Skeletal muscle tissue (tissue), 4 donors: ENCODE results near the gene DNAAF3. TPM values are rescaled to one million over a fixed set of nuclear protein-coding genes. Genes with fewer than 3 reads are reported as not detected.

Source experiments
- H3K27ac ChIP-seq: one replicate; pipeline ENCODE4 v1.7.0; 2013; ENCODE audit warnings: mild to moderate bottlenecking, low read depth, low read length, inconsistent platforms
- H3K27me3 ChIP-seq, 3 donors: one replicate each; pipeline ENCODE4 v1.7.0; 2013; ENCODE audit warnings: low read length in 3 of 3; ENCODE audit not compliant: control insufficient read depth in 3 of 3, insufficient read depth in 3 of 3
- H3K36me3 ChIP-seq, 3 donors: one replicate each; pipeline ENCODE4 v1.7.0; 2013; ENCODE audit warnings: low read length in 3 of 3; ENCODE audit not compliant: control insufficient read depth in 3 of 3, insufficient read depth in 3 of 3
- H3K4me1 ChIP-seq, 3 donors: one replicate each; pipeline ENCODE4 v1.7.0; 2013; ENCODE audit warnings: low read length in 3 of 3, mild to moderate bottlenecking in 3 of 3; ENCODE audit not compliant: control insufficient read depth in 3 of 3, insufficient read depth in 3 of 3
- H3K4me3 ChIP-seq, 3 donors: one replicate each; pipeline ENCODE4 v1.7.0; 2013; ENCODE audit warnings: low read length in 3 of 3
- H3K9ac ChIP-seq, 3 donors: one replicate each; pipeline ENCODE4 v1.7.0; 2013; ENCODE audit warnings: low read length in 3 of 3, mild to moderate bottlenecking in 3 of 3, moderate library complexity in 2 of 3, low read depth in 1 of 3
- H3K9me3 ChIP-seq, 3 donors: one replicate each; pipeline ENCODE4 v1.7.0; 2013; ENCODE audit warnings: low read length in 3 of 3; ENCODE audit not compliant: control insufficient read depth in 3 of 3
- total RNA-seq: library from RNA; depleted of rRNA; stranded (reverse); fragments of >200 nt; gene quantifications from one replicate; pipeline ENCODE4 v1.2.3, GENCODE V29; 2014
- donor health status: Osteomylitis.

The DNAAF3 gene
- total RNA-seq, 1 donor from 2014 or later = not detected

GRCh38 chr19:55145232-55145631 lies 21.2 kb downstream of the DNAAF3 start:
- Histone ChIP-seq H3K36me3 (peaks cover 0 to 34% (median 14%) of the 10 kb centered on the region in 3 donors), H3K27me3 (peaks cover 25 to 36% (median 33%) of the 10 kb centered on the region in 3 donors), H3K4me1 (peaks cover 0 to 21% (median 19%) of the 10 kb centered on the region in 3 donors), H3K9ac (peak overlapping the region in 1 of 3 donors; percentile 73), H3K9me3 (no peaks in the 10 kb centered on the region), H3K4me3 (peak overlapping the region in 2 of 3 donors; percentile 32 to 70), H3K27ac (no peak overlapping the region)

DNA sequence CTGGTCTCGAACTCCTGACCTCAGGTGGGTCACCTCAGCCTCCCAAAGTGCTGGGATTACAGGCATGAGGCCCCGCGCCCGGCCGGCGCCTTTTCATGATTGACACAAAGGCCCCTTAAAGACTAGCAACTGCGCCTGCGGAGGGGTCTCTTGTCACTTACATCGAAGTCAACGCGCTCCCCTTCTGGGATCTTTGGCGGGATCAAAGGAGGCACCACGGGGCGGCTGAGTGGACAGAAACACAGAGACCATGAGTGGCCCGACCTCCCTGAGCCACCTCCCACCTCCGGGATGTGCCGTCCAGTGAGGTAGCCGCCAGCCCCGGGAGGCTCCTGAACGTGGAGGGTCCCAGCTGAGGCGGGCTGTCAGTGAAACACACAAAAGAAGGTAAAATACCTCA lies 24.7 kb downstream of the DNAAF3 start:
- H3K36me3 ChIP-seq = peaks cover 0 to 44% (median 19%) of the 10 kb centered on the region in 3 donors
- H3K4me1 ChIP-seq = peaks cover 0 to 31% (median 22%) of the 10 kb centered on the region in 3 donors
- H3K27me3 ChIP-seq = peaks cover 18 to 30% (median 19%) of the 10 kb centered on the region in 3 donors
- peak overlapping the region in 1 of 3 donors; percentile 33 for H3K9ac ChIP-seq
- H3K9me3 ChIP-seq = no peaks in the 10 kb centered on the region
- H3K4me3 ChIP-seq = no peak overlapping the region
- peak overlapping the region; percentile 25 for H3K27ac ChIP-seq

GRCh38 chr19:55137915-55138314 lies 28.5 kb downstream of the DNAAF3 start:
- Histone ChIP-seq H3K27me3 (peaks cover 10 to 18% (median 10%) of the 10 kb centered on the region in 3 donors), H3K4me3 (peak overlapping the region in 1 of 3 donors; percentile 13), H3K9ac (peak overlapping the region in 1 of 3 donors; percentile 25), H3K9me3 (no peaks in the 10 kb centered on the region), H3K36me3 (peaks cover 3 to 43% (median 16%) of the 10 kb centered on the region in 3 donors), H3K27ac (no peak overlapping the region), H3K4me1 (peaks cover 0 to 23% (median 11%) of the 10 kb centered on the region in 3 donors)

GRCh38 chr19:55136399-55137102 lies 29.9 kb downstream of the DNAAF3 start:
- Histone ChIP-seq H3K4me1 (peaks cover 0 to 22% (median 11%) of the 10 kb centered on the region in 3 donors), H3K9ac (peak overlapping the region in 1 of 3 donors; percentile 40), H3K27me3 (peaks cover 10 to 14% (median 10%) of the 10 kb centered on the region in 3 donors), H3K36me3 (peaks cover 3 to 45% (median 16%) of the 10 kb centered on the region in 3 donors), H3K9me3 (no peaks in the 10 kb centered on the region), H3K4me3 (no peak overlapping the region), H3K27ac (no peak overlapping the region)

DNA sequence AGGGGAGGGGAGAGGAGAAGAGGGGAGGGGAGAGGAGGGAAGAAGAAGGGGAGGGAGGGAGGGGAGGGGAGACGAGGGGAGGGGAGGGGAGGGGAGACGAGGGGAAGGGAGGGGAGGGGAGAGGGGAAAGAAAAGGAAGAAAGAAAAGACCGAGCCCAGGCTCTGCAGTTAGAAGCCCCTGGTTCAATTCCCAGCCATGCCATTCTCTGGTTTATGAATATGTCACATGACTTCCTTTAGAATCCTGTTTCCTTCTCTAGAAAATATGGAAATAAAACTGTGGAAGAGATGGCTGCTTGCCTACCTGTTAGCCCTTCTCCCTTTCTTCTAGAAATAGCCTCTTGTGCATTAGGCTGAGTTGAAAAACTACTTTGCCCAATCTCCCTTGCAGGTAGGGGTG lies 31.7 kb downstream of the DNAAF3 start:
- peaks cover 3 to 39% (median 12%) of the 10 kb centered on the region in 3 donors for H3K36me3 ChIP-seq
- H3K9me3 ChIP-seq = no peaks in the 10 kb centered on the region
- no peak overlapping the region for H3K27ac ChIP-seq
- H3K27me3 ChIP-seq = peaks cover 5 to 10% (median 8%) of the 10 kb centered on the region in 3 donors
- H3K4me3 ChIP-seq = no peak overlapping the region
- H3K9ac ChIP-seq = no peak overlapping the region
- H3K4me1 ChIP-seq = peaks cover 0 to 19% (median 11%) of the 10 kb centered on the region in 3 donors

DNA sequence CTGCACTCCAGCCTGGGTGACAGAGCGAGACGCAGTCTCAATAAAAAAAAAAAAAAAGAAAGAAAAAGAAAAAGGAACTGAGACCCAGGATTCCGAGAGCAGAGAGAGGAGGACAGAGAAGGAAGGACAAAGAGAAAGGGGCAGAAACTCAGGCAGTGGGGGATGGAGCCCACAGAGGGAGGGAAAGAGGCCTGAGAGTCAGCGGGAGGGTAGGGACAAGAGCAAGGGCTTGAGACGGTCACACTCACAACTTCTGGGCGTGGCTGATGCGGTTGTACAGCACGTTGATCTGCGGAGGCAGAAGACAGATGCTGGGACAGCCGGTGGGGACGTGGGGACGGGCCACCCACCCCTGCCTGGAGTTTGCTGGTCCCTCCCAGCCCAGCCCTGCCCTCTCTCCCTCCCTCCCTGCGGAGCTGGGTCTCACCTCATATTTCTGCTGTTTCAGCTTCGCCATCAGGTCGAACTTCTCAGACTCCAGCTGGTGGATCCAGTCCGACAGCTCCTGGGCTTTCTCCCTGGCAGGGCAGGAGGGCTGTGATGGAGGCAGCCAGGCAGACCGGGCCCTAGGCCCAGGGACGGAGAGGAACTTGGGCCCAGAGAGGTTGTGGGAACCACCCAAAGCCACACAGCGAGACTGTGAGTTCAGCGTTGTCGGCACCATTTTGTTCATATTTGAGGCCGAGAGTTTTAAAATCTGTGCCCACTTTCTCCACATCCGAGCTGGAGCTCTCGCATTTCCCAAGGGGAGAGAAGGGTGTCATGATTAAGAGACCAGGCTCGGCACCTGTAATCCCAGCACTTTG lies 32.6 kb downstream of the DNAAF3 start:
- H3K36me3 ChIP-seq = peaks cover 3 to 34% (median 7%) of the 10 kb centered on the region in 3 donors
- no peak overlapping the region for H3K9ac ChIP-seq
- no peak overlapping the region for H3K4me3 ChIP-seq
- peaks cover 5 to 10% (median 8%) of the 10 kb centered on the region in 3 donors for H3K27me3 ChIP-seq
- H3K27ac ChIP-seq = no peak overlapping the region
- peaks cover 0 to 15% (median 7%) of the 10 kb centered on the region in 3 donors for H3K4me1 ChIP-seq
- H3K9me3 ChIP-seq = no peaks in the 10 kb centered on the region

DNA sequence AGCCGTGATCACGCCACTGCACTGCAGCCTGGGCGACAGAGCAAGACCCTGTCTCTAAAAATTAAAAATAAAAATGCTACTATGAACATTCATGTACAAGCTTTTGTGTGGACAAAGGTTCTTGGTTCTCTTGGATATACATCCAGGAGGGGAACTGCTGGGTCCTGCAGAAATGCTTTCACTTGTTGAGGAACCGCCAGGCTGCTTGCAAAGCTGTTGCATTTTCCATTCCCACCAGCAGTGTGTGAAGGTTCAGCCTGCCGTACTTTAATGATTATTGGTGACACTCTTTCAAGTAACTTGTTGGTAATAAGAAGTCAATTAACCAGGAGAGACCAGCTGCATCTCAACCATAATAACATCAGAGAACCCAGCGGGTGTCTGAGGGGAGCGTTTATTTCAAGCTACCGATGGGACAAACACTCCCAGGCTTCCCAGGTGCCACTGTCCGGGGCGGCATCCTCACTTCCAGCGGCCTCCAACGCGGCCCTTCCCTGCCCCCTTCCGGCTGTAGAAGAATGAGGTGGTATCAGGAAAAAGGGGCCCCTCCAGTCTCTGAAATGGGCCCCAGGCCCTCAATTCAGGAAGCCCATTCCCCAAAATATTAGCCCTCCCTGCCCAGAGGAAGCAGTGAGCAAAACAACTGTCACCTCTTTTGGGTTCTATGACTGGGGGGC lies 33.8 kb downstream of the DNAAF3 start:
- Histone ChIP-seq H3K9me3 (no peaks in the 10 kb centered on the region), H3K4me3 (no peak overlapping the region), H3K4me1 (peaks cover 0 to 8% (median 3%) of the 10 kb centered on the region in 3 donors), H3K27ac (no peak overlapping the region), H3K36me3 (peaks cover 3 to 26% (median 7%) of the 10 kb centered on the region in 3 donors), H3K9ac (no peak overlapping the region), H3K27me3 (peaks cover 5 to 10% (median 8%) of the 10 kb centered on the region in 3 donors)

- Histone ChIP-seq H3K9me3 (no peaks in the 10 kb centered on the region), H3K4me3 (no peak overlapping the region), H3K4me1 (peaks cover 0 to 7% (median 3%) of the 10 kb centered on the region in 3 donors), H3K27ac (no peak overlapping the region), H3K9ac (no peak overlapping the region), H3K36me3 (peaks cover 3 to 19% (median 7%) of the 10 kb centered on the region in 3 donors), H3K27me3 (peaks cover 5 to 10% (median 8%) of the 10 kb centered on the region in 3 donors)
These were observed 35.0 kb downstream of the DNAAF3 start for GRCh38 chr19:55131421-55131820.

DNA sequence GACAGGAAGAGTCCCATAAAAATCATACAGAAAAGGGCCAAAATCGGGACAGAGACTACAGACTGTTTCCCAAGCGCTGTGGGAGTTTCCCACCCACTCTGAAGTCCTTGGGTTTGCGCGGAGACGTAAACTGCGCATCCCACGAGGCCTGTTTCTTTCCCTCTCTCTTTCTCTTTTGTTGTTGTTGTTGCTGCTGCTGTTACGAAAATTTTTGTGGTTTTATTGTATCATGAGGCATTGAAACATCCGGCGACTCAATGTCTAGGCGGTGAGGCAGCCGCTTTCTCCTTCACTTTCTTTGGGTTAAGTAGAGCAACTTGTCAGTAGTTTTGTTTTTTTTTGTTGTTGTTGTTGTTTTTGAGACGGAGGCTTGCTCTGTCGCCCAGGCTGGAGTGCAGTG lies 47.4 kb downstream of the DNAAF3 start:
- Histone ChIP-seq H3K9me3 (no peaks in the 10 kb centered on the region), H3K9ac (peak overlapping the region in 1 of 3 donors; percentile 63), H3K36me3 (no peaks in the 10 kb centered on the region), H3K4me1 (peaks cover 29 to 38% (median 34%) of the 10 kb centered on the region in 3 donors), H3K27ac (peak overlapping the region; percentile 57), H3K4me3 (peak overlapping the region; percentile 73 to 93 (median 80)), H3K27me3 (peaks cover 0 to under 1% (median 0%) of the 10 kb centered on the region in 3 donors)
